ENCODE data around the gene CTRB2.

Gene CTRB2

GRCh38 chr16:75203667-75204409 lies 3.1 kb downstream of the CTRB2 start:
- DNase-seq: no peak

DNA sequence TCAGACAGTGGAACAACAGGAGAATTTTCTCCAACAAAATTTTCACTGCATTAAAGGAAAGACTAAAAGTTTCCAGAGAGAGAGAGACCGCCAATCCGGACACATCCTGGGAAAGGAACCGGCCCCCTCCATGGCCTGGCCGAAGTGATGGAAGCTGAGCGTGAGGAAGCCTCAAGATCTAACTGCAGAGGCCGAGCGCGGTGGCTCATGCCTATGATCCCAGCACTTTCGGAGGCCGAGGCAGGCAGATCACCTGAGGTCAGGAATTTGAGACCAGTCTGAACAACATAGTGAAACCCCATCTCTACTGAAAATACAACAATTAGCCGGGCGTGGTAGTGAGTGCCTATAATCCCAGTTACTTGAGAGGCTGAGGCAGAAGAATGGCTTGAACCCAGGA lies 3.9 kb downstream of the CTRB2 start:
- no peak for DNase-seq

GRCh38 chr16:75202069-75202590 lies 4.8 kb downstream of the CTRB2 start:
- no peak for DNase-seq

DNA sequence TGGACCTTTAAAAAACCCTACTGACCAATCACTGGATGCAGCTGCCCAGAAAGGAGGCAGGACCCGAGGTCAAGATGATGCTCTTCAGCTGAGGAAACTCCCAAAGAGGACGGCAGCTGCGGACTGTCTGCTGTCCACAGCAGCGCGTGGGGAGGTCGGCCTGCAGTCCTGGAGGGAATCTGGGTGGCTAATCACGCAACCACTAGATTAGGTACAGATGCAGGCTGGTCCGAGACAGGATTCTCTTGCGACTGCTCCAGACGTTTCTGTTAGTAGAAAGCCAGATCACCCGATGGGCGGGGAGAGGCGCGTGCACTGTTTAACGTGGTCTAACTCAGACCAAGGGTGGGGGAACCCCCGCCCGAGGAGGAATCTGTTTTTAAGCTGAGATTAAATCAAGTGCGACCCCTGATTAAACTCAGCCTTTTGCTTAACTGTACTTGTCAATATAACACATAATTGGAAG lies 8.8 kb downstream of the CTRB2 start:
- DNase-seq: no peak

DNA sequence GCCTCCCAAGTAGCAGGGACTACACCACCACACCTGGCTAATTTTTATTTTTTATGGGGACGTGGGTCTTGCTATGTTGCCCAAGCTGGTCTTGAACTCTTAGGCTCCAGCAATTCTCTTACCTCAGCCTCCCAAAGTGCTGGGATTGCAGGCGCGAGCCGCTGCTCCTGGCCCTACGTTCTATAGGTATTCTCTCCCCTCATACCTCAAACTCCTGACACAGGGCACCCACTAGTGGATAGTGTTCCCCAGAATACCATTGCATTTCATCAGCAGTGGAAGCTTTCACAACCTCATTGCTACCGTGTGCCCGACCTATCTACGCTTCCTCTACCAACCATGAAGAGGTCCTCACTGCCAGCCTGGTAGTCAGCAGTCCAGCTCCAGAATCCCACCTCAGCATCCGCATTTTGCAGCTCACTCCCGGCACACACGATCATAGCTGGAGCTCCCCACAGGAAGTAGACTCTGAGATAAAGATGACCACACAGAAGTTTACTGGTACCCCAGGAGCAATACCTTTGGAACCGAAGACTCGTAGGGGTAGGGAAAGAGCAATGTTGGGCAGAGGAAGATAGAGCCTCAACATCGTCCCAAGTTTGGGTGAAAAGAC lies 9.3 kb downstream of the CTRB2 start:
- DNase-seq: no peak

- DNase-seq: no peak
Observed at GRCh38 chr16:75196836-75197235, 10.1 kb downstream of the CTRB2 start.

DNA sequence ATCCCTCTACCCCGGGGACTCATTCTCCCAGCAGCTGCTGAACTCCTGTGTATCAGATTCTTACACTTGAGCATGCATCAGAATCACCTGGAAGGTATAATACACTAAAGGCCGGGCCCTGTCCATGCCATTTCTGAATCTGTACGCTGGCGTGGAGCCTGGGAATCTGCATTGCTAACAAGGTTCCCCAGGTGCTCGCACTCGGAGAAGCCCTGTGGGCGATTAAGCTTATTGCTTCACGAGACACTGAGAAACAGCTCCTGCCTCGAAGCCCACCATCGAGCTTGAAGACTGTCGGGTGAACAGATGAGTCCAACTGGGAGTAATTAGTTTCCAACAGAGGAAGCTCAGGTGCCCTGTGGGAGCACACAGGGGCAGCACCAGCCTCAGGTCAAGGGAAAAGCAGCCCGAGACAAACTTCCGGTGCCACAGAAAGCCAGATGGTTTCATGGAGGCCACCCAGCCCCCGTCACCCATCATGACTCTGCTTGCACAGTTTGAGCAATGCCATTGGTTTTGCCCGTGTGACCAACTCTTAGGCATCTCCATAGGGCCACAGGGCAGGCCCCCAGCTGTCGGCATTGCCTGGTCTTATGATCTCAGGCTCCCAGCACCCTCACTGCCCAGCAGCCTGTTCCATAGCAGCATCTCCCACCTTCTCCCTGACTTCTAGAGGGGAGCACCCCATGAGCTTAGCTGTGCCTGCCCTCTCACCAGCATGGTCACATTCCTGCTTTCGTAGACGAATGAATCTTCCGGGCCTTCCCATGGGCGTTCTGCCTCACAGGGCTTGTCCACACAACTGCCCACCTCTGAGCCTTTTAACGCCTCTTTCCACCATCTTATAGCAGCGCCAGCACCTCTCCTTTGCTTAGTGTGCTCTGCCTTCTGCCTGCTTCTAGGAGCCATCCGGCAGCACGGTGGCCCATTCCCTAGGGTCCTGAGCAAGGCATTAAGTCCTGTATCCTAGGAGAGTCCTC lies 10.9 kb downstream of the CTRB2 start:
- DNase-seq: no peak

DNA sequence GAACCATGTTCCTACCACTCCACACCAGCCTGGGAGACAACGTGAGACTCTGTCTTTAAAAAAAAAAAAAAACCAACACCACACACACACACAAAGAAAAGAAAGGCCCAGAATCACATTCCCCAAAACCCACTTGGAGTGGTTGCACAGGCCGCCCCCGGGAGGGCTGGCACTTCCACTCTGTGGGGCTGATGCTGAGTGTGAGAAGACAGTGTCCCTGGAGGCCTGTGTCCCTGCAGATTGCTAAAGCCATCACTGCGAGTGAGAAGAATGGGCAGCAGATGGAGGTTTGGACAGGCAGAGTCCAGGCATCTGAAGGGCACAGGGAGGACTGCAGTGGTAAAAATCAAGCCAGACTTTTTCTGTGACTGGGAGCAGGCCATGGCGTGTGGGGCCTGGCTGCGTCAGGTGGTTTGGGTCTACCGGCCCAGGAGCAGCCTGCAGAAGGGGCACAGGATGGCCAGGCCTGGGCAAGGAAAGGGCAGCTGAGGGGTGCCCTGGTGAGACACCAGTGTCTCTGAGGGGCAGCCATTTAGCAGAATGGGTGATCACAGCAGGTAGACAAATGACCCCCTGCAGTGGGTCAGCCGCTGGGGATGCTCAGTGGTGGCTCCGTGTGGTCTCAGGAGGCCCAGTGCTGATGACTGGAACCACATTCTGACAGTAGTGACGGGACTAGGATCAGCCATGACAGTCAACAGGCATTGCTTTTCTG lies 13.1 kb downstream of the CTRB2 start:
- no peak for DNase-seq

DNA sequence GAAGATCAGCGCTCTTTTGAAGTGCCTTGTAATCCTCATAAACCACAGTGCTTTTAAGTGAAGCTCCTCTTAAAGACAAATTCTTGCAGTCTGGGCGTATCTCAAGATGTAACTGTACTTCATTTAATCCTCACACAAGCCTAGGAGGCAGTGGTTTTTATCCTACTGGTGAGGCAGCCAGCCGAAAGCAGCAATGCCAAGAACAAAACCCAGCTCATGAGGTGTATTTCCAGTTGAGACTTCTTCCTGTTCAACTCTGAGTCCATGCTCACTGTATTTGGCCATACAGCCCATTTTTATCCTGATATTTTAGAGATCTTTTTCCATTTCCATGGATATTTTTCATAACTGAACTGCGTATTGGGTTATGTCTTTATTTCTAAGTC lies 13.7 kb downstream of the CTRB2 start:
- no peak for DNase-seq

DNA sequence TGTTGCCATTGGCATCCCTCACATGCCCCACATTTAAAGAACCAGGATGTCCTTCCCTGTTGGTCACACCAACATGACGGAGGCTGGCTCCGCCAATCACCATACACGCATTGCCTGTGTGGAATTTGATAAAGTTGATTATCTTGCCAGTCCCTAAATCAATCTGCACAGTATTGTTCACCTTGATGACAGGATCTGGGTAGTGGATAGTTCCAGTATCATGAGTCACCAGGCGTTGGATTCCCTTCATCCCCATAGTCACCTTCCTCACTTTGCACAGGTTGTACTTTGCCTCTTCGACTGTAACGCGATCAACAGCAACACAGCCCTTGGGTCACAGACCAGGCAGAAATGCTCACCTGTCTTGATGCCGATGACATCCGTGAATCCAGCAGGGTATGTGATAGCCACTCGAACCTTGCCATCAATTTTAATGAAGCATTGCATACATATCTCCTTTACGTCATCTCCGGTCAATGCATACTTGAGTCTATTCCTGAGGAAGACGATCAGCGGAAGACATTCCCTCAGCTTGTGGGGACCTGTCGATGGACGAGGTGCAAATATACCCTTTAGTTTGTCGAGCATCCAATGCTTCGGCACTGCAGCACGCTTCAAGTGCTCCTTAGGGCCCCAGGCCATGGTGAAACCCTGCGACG lies 14.2 kb downstream of the CTRB2 start:
- DNase-seq: no peak

- no peak for DNase-seq
Observed at GRCh38 chr16:75189638-75190245, 17.2 kb downstream of the CTRB2 start.

GRCh38 chr16:75188832-75189477 lies 18.0 kb downstream of the CTRB2 start:
- DNase-seq: no peak

- DNase-seq: no peak
Observed at GRCh38 chr16:75181630-75182029, 25.3 kb downstream of the CTRB2 start.

- no peak for DNase-seq
Observed at GRCh38 chr16:75179208-75179607, 27.8 kb downstream of the CTRB2 start.

- DNase-seq: no peak
Observed at GRCh38 chr16:75176926-75177325, 30.0 kb downstream of the CTRB2 start.

- no peak for DNase-seq
Observed at GRCh38 chr16:75175074-75175473, 31.9 kb downstream of the CTRB2 start.

DNA sequence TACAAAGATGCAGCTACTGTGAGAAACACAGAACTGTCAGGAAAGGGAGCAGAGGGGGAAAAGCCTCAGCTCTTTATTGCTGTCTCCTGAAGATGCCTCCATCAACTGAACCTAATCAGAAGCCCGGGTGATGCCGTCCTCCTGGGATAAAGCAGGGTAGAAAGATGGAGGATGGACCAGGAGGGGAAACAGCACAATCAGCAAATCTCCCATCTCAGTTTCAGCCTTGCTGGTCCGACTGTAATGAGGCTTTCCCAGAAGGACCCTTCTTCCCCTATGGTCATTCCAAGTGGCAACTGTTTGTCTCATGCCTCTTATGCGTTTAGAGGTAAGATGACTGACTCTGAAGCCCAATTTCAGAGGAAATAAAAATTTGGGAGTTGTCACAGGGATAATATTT lies 34.4 kb downstream of the CTRB2 start:
- no peak for DNase-seq

GRCh38 chr16:75169899-75170405 lies 37.0 kb downstream of the CTRB2 start:
- no peak for DNase-seq

DNA sequence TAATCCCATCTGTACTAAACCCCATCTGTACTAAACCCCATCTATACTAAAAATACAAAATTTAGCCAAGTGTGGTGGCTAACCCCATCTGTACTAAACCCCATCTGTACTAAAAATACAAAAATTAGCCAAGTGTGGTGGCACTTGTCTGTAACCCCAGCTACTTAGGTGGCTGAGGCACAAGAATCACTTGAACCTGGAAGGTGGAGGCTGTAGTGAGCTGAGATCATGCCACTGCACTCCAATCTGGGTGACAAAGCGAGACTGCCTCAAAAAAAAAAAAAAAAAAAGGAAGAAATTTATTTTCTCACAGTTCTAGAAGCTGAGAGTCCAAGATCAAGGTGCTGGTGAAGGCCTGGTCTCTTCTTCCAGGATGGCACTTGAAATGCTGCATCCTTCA lies 46.6 kb downstream of the CTRB2 start:
- DNase-seq: no peak

Measured in central memory CD4-positive, alpha-beta T cell (primary cell).